IPS-18c (cell line): ENCODE results near the gene C5.

ENCODE experiments used
- H3K4me3 ChIP-seq: 2 replicates; pipeline ENCODE4 v1.7.0; 2013; ENCODE audit warnings: low read depth, mild to moderate bottlenecking, low read length, moderate library complexity; ENCODE audit not compliant: insufficient read depth
- H3K9me3 ChIP-seq: one replicate; pipeline ENCODE4 v1.6.1; 2013; ENCODE audit warnings: mild to moderate bottlenecking, low read length, moderate library complexity; ENCODE audit not compliant: control insufficient read depth, insufficient read depth

C5 gene

GRCh38 chr9:120965344-120966012 lies 84.6 kb downstream of the C5 start:
- no peaks in the 10 kb centered on the region for H3K9me3 ChIP-seq
- no peak overlapping the region for H3K4me3 ChIP-seq

DNA sequence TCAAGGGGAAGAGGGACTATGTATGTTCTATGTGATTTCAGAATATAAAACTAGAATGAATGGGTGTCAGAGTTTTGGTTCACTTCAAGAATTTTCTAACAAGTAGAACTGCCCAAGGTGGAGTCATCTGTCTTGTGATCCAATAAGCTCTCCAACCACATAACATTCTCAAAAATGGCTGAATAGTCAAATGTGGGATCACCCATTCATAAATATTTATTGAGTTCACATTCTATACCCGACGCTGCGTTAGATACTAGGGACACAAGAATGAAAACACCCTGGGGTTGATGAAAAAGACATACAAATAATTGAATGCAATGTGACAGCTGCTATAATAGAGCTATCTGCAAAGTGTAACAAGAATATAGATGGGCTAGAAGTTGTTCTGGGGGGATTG lies 88.1 kb downstream of the C5 start:
- H3K9me3 ChIP-seq, result no peaks in the 10 kb centered on the region
- no peak overlapping the region for H3K4me3 ChIP-seq

- no peak overlapping the region for H3K4me3 ChIP-seq
- no peaks in the 10 kb centered on the region for H3K9me3 ChIP-seq
These were observed 90.1 kb downstream of the C5 start for GRCh38 chr9:120960001-120960400.

- no peak overlapping the region for H3K4me3 ChIP-seq
- H3K9me3 ChIP-seq, result no peaks in the 10 kb centered on the region
These were observed 93.2 kb downstream of the C5 start for GRCh38 chr9:120956862-120957261.

GRCh38 chr9:120951960-120952618 lies 98.0 kb downstream of the C5 start:
- Histone ChIP-seq H3K4me3 (no peak overlapping the region), H3K9me3 (no peaks in the 10 kb centered on the region)

GRCh38 chr9:120950421-120951388 lies 99.4 kb downstream of the C5 start:
- no peak overlapping the region for H3K4me3 ChIP-seq
- H3K9me3 ChIP-seq, result no peaks in the 10 kb centered on the region

- no peak overlapping the region for H3K4me3 ChIP-seq
- H3K9me3 ChIP-seq, result no peaks in the 10 kb centered on the region
These were observed 100.8 kb downstream of the C5 start for GRCh38 chr9:120949290-120949689.

DNA sequence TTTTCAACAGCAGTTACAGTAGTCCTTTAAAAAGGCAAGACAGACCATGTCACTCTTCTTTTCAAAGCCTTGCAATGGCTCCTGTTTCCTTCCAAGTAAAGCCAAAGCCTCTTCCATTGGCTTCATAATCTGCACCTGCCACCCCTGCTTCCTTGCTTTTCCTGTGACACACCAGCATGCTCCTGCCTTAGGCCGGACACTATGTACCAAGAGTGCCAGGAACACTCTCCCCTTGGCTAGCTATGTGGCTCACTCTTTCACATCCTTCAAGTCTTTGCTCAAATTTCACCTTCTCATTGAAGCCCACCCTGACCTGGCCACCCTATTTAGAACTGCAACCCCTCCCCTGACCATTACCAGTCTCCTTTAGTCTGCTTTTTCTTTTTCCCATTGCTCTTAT lies 101.3 kb downstream of the C5 start:
- Histone ChIP-seq H3K4me3 (no peak overlapping the region), H3K9me3 (no peaks in the 10 kb centered on the region)

GRCh38 chr9:120947222-120947621 lies 102.9 kb downstream of the C5 start:
- no peak overlapping the region for H3K4me3 ChIP-seq
- no peaks in the 10 kb centered on the region for H3K9me3 ChIP-seq

DNA sequence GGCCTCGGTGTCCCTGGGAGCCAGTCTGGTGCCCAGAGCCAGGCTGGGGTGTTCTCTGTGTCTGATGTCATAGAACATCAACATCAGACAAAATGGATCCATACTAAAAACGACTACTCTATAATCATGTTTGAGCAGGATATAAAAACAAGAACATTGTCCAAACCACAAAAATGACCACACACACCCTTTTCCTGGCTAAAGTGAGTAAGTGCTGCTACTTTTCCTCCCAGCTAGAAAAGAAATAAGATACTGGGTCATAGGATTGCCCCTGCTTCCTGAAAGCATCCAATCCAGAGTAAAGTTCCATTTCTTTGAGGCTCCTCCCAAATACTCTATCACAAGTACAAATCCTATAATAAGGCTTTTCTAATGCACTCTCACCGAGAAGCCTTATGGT lies 103.8 kb downstream of the C5 start:
- Histone ChIP-seq H3K4me3 (no peak overlapping the region), H3K9me3 (no peaks in the 10 kb centered on the region)

GRCh38 chr9:120944948-120945347 lies 105.1 kb downstream of the C5 start:
- Histone ChIP-seq H3K4me3 (no peak overlapping the region), H3K9me3 (no peaks in the 10 kb centered on the region)

DNA sequence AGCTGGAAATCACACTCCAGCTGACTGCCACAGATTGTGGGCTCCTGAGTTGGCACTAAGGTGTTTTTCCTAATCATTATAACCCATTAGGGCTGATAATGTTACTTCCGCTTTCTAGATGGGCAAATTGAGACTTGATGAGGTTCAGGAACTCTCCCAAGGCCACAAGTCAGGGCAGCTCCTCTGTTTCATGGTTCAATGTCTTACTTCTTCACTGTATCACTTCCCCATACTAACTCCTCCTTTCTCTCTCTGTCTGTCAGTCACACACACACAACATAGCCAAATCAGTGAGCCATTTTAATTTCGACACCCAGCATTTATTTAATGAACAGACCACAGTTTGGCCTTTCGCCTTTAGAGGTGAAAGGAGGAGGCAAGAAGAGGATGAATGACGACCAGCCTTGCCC lies 105.6 kb downstream of the C5 start:
- no peaks in the 10 kb centered on the region for H3K9me3 ChIP-seq

DNA sequence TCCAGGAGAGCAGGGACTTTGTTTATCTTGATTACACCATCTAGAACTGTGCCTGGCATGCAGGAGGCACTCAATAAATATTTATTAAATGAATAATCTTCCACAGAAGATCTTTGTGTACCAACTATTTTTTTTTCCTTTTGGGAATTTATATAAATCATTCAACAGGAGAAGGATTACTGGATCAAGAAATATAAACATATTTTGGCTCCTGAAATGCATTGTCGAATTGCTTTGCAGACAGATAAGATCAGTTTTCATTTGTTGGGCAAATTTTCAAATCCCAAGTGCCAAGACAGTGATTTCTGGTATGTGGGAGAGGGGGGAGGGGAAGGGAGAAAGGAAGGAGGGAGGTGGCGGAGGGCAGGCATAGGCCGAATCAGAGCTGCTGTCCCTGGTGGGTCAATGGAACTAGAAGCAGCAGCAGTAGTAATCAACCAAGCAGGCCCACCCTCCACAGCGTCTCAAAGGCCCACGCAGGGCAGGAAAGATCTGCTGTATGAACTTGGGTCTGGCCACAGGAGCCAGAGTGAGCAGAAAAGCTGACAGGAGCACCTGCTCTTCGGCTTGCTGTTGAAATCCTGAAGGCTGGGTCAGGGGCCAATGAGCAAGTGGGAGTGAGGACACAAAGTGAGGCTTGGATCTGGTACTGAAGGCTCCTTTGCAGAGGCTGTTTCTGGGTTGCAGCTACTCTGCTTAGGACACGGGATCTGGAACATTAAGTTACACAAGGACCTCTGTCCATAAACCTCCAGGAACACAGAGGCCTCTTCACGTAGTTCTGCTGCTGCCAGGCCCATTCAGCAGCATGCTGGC lies 107.7 kb downstream of the C5 start:
- H3K4me3 ChIP-seq, result no peak overlapping the region
- H3K9me3 ChIP-seq, result no peaks in the 10 kb centered on the region

More for the DNA sequence above, 105.6 kb downstream of the C5 start:
- no peak overlapping the region for H3K4me3 ChIP-seq

DNA sequence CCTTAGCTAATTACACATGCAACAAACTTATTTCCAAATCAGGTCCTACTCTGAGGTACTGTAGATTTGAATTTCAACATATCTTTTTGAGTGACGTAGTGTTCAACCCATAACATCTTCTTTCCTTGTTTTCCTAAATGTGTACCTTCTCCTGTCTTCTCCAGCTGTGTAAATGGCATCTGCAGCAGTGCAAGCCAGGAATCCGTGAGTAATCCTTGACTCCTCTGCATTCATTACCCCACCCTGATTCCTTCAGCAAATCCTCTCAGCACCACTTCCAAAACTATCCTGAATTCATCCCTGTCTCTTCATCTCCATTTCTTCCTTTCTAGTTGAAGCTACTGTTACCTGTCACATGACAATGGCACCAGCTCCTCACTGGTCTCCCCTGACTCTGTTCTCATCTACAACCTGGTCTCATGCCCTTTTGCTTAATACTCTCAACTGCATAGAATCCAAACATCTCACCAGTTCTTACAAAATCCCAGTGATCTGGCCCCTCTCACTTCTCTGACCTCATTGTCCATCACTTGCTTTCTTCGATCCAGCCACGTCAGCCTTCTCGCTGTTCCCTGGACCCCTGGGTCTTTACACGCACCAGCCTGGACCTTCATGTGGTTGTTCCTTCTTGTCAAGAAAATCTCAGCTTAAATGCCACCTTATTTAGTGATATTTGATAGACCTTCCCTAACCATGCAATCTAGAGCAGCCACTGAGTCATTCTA lies 108.9 kb downstream of the C5 start:
- no peaks in the 10 kb centered on the region for H3K9me3 ChIP-seq
- H3K4me3 ChIP-seq, result no peak overlapping the region

- Histone ChIP-seq H3K4me3 (no peak overlapping the region), H3K9me3 (no peaks in the 10 kb centered on the region)
These were observed 109.5 kb downstream of the C5 start for GRCh38 chr9:120940573-120940972.

GRCh38 chr9:120938851-120939250 lies 111.2 kb downstream of the C5 start:
- no peak overlapping the region for H3K4me3 ChIP-seq
- no peaks in the 10 kb centered on the region for H3K9me3 ChIP-seq
